IMR-90 (cell line): ENCODE results near the gene CYP26A1. TPM values are rescaled to one million over a fixed set of nuclear protein-coding genes. Genes with fewer than 3 reads are reported as not detected.
A peak's percentile ranks its signal among the peaks of the same experiment; 100 is the strongest.

Experiments used
- ATAC-seq: fragments of 200-7000 bp; cut with Tn5 transposase; 2 replicates; pipeline ENCODE4 v1.9.1; 2020; ENCODE audit warnings: low read depth, mild to moderate bottlenecking, moderate library complexity
- BruUV-seq: library from RNA; stranded (reverse); fragments of 400-500 nt; replicated peaks from 2 replicates; lab custom pipeline; 2021; lab: Mats Ljungman, UMichigan
- CTCF ChIA-PET: fragments of 300-600 bp; formaldehyde crosslinking; extraction: SDS; loops from one replicate; lab custom pipeline; 2021; ENCODE audit warnings: antibody characterized with exemption; lab: Yijun Ruan, JAX
- POLR2A ChIA-PET: fragments of 300-600 bp; sonication (Branson Sonifier 250); formaldehyde crosslinking; loops from one replicate; lab custom pipeline; 2022; ENCODE audit warnings: antibody characterized with exemption; ENCODE audit not compliant: unreplicated experiment; lab: Charles Lee
- DNase-seq: peaks from one replicate; pipeline ENCODE4 v3.0.0; 2013
- H2AFZ ChIP-seq: replicated peaks from 2 replicates; pipeline ENCODE3; 2013; ENCODE audit warnings: low read length, mild to moderate bottlenecking; ENCODE audit not compliant: poor library complexity
- H2AK5ac ChIP-seq: 2 replicates; pipeline ENCODE4 v1.6.1; 2013; ENCODE audit warnings: low read depth, low read length, inconsistent platforms
- H2AK9ac ChIP-seq: replicated peaks from 2 replicates; pipeline ENCODE3; 2013; ENCODE audit warnings: mild to moderate bottlenecking, low read depth, low read length, moderate library complexity; ENCODE audit not compliant: poor library complexity
- H2BK120ac ChIP-seq: 2 replicates; pipeline ENCODE4 v1.6.1; 2013; ENCODE audit warnings: low read depth, low read length, inconsistent platforms
- H2BK15ac ChIP-seq: 3 replicates; pipeline ENCODE4 v1.6.1; 2013; ENCODE audit warnings: low read depth, low read length, inconsistent platforms
- H2BK20ac ChIP-seq: 2 replicates; pipeline ENCODE4 v1.6.1; 2013; ENCODE audit warnings: low read depth, mild to moderate bottlenecking, inconsistent platforms, low read length, moderate library complexity
- H2BK5ac ChIP-seq: 2 replicates; pipeline ENCODE4 v1.6.1; 2013; ENCODE audit warnings: mild to moderate bottlenecking, low read depth, low read length, inconsistent platforms; ENCODE audit not compliant: poor library complexity, severe bottlenecking
- H3K14ac ChIP-seq: replicated peaks from 2 replicates; pipeline ENCODE4 v1.6.1; 2013; ENCODE audit warnings: low read depth, low read length, inconsistent platforms
- H3K18ac ChIP-seq: 2 replicates; pipeline ENCODE4 v1.6.1; 2013; ENCODE audit warnings: low read depth, low read length, control low read depth
- H3K23ac ChIP-seq: 2 replicates; pipeline ENCODE4 v1.6.1; 2013; ENCODE audit warnings: low read depth, low read length, inconsistent platforms
- H3K27ac ChIP-seq: 2 replicates; pipeline ENCODE4 v1.5.1; 2013; ENCODE audit warnings: mild to moderate bottlenecking, control low read depth, low read length; ENCODE audit not compliant: insufficient read depth
- H3K27me3 ChIP-seq: 2 replicates; pipeline ENCODE4 v1.6.1; 2013; ENCODE audit warnings: low read length; ENCODE audit not compliant: control insufficient read depth, insufficient read depth
- H3K36me3 ChIP-seq: 2 replicates; pipeline ENCODE4 v1.6.1; 2013; ENCODE audit warnings: low read length, mixed read lengths; ENCODE audit not compliant: control insufficient read depth, insufficient read depth
- H3K4ac ChIP-seq: 2 replicates; pipeline ENCODE4 v1.6.1; 2013; ENCODE audit warnings: low read depth, low read length, inconsistent platforms
- H3K4me1 ChIP-seq: 2 replicates; pipeline ENCODE4 v1.6.1; 2013; ENCODE audit warnings: low read length, mixed read lengths; ENCODE audit not compliant: control insufficient read depth, insufficient read depth
- H3K4me2 ChIP-seq: 2 replicates; pipeline ENCODE4 v1.6.1; 2013; ENCODE audit warnings: low read depth, mild to moderate bottlenecking, control low read depth, low read length, moderate library complexity
- H3K4me3 ChIP-seq: 2 replicates; pipeline ENCODE4 v1.5.1; 2013; ENCODE audit warnings: low read depth, mild to moderate bottlenecking, control low read depth, low read length, moderate library complexity; ENCODE audit not compliant: insufficient read depth
- H3K56ac ChIP-seq: 2 replicates; pipeline ENCODE4 v1.6.1; 2013; ENCODE audit warnings: low read length, inconsistent platforms; ENCODE audit not compliant: insufficient read depth; ENCODE audit errors: extremely low read depth
- H3K79me1 ChIP-seq, 2 experiments: 2 replicates each; pipeline ENCODE4 v1.6.1; 2013; ENCODE audit warnings: low read length in 2 of 2, inconsistent platforms in 1 of 2, low read depth in 1 of 2
- H3K9ac ChIP-seq: 2 replicates; pipeline ENCODE4 v1.6.1; 2013; ENCODE audit warnings: low read depth, low read length, control low read depth
- H3K9me1 ChIP-seq: 2 replicates; pipeline ENCODE4 v1.6.1; 2013; ENCODE audit warnings: low read length, inconsistent platforms; ENCODE audit not compliant: insufficient read depth
- H3K9me3 ChIP-seq: 2 replicates; pipeline ENCODE4 v1.6.1; 2013; ENCODE audit warnings: low read length; ENCODE audit not compliant: control insufficient read depth, insufficient read depth
- H4K20me1 ChIP-seq: 2 replicates; pipeline ENCODE4 v1.6.1; 2013; ENCODE audit warnings: low read length, inconsistent platforms; ENCODE audit not compliant: insufficient read depth
- H4K5ac ChIP-seq: 2 replicates; pipeline ENCODE4 v1.6.1; 2013; ENCODE audit warnings: mild to moderate bottlenecking, low read depth, low read length, control low read depth
- H4K8ac ChIP-seq, 2 experiments: 2 replicates each; pipeline ENCODE4 v1.6.1; 2013; ENCODE audit warnings: low read depth in 2 of 2, low read length in 2 of 2, control low read depth in 1 of 2, inconsistent platforms in 1 of 2
- H4K91ac ChIP-seq: 2 replicates; pipeline ENCODE4 v1.6.1; 2013; ENCODE audit warnings: low read depth, low read length, inconsistent platforms; ENCODE audit not compliant: insufficient read depth
- ELK1 ChIP-seq: fragments of 150-350 bp; IDR thresholded peaks from 2 replicates; pipeline ENCODE4 v1.6.1; 2016; ENCODE audit warnings: low read depth, mild to moderate bottlenecking, low read length, moderate library complexity, borderline replicate concordance
- MXI1 ChIP-seq: IDR thresholded peaks from 2 replicates; pipeline ENCODE4 v1.6.1; 2012; ENCODE audit warnings: low read depth, mild to moderate bottlenecking, low read length, moderate library complexity, borderline replicate concordance
- SMC3 ChIP-seq: fragments of 150-350 bp; IDR thresholded peaks from 2 replicates; pipeline ENCODE4 v1.6.1; 2016; ENCODE audit warnings: low read depth, mild to moderate bottlenecking, antibody characterized with exemption, low read length, moderate library complexity
- WGBS, 2 experiments: methylation state at CpG; one replicate each; pipeline versions ENCODE4 v1.1.5 to v1.1.7; 2013; ENCODE audit warnings: missing lambda C conversion rate in 2 of 2; ENCODE audit not compliant: insufficient read length in 1 of 2; ENCODE audit errors: extremely low coverage in 2 of 2; 5-methylcytosine and 5-hydroxymethylcytosine counted together
- dilution Hi-C: fragments of 300-500 bp; cut with HindIII; formaldehyde crosslinking; loops from one replicate; pipeline ENCODE4 v1.14.3; 2018; ENCODE audit warnings: low sequenced_read_pairs; ENCODE audit not compliant: unreplicated experiment
- in situ Hi-C: fragments of 300-500 bp; cut with MboI; formaldehyde crosslinking; loops from 3 replicates; pipeline ENCODE4 v1.14.3; 2019; ENCODE audit warnings: low sequenced_read_pairs, inconsistent platforms, mixed read lengths
- intact Hi-C: fragments of 100-400 bp; cut with micrococcal nuclease; formaldehyde crosslinking; loops from 2 replicates; pipeline ENCODE4 v1.10.0; 2022
- polyA plus RNA-seq, 3 experiments: library from polyadenylated mRNA; depleted of rRNA; stranded (reverse); fragments of >200 nt; gene quantifications; 2 replicates each; pipeline ENCODE4 v1.2.3, GENCODE V29; 2012; ENCODE audit warnings: low replicate concordance in 1 of 3
- total RNA-seq: library from RNA; depleted of rRNA; stranded (reverse); fragments of >200 nt; gene quantifications from 2 replicates; pipeline ENCODE4 v1.2.3, GENCODE V29; 2012

The CYP26A1 gene
- total and polyA plus RNA-seq, 2 of the 4 experiments (the other 2 are of a cell fraction), result 0.15 TPM; not detected in 1

- BruUV-seq, result no TSS peak
- ATAC-seq, result no peak
- intact Hi-C loops, result loop anchor here (5.0 kb wide), 1 partner anchor 66 kb away; no protein-coding TSS in a partner anchor
Observed at GRCh38 chr10:93072713-93073538, 767 bp upstream of the CYP26A1 start.

More at GRCh38 chr10:93072713-93073538, 767 bp upstream of the CYP26A1 start:
- Histone ChIP-seq H3K14ac (no peak overlapping the region), H2BK5ac (no peak overlapping the region), H2BK20ac (no peak overlapping the region), H3K56ac (no peak overlapping the region), H3K36me3 (no peaks in the 10 kb centered on the region), H3K4me1 (peaks cover 6% of the 10 kb centered on the region; the same call in 1 of the 2 replicates), H3K9me1 (no peaks in the 10 kb centered on the region), H2AFZ (peak overlapping the region; percentile 66), H3K9me3 (no peaks in the 10 kb centered on the region), H2AK5ac (no peak overlapping the region), H3K9ac (no peak overlapping the region), H2BK15ac (no peak overlapping the region), H2AK9ac (no peak overlapping the region), H3K23ac (0 out of 2 replicates have a peak overlapping the region, but pooled peaks have one; percentile 46), H4K20me1 (peaks cover 18% of the 10 kb centered on the region; the same call in 1 of the 2 replicates), H3K4ac (no peak overlapping the region), H3K79me1 (no peaks in the 10 kb centered on the region), H3K27ac (no peak overlapping the region), H3K18ac (no peak overlapping the region), H3K4me3 (no peak overlapping the region), H2BK120ac (no peak overlapping the region), H3K4me2 (no peak overlapping the region; the same call in 1 of the 2 replicates), H3K27me3 (peaks cover 91% of the 10 kb centered on the region), H4K5ac (no peak overlapping the region), H4K91ac (no peak overlapping the region), H4K8ac (no peak overlapping the region)
- in situ Hi-C loops, result no loop called here
- dilution Hi-C loops, result no loop called here
- WGBS, 2 experiments, result 4% methylated on average over 21 of the region's 34 CpGs; no CpG with 5 or more reads in 1 of the 2 experiments
- no peak for TF ChIP-seq MXI1
- TF ChIP-seq ELK1, result no peak
- TF ChIP-seq SMC3, result no peak
- POLR2A ChIA-PET, result interaction anchor here (0.6 kb wide), 1 partner anchor 15 kb away, joined by 5 read pairs; no protein-coding TSS in a partner anchor
- no peak for DNase-seq
- CTCF ChIA-PET, result interaction anchor here (1.4 kb wide), 1 partner anchor 10 kb away, joined by 4 read pairs; no protein-coding TSS in a partner anchor
